Dedifferentiated amniotic fluid mesenchymal stem cell (primary cell): ENCODE measurements around the gene UBE2Q2.
"Not testable (repeated sequence)": the region's sequence is repeated elsewhere in the genome, so short reads cannot be mapped to it uniquely, and the experiment has no call there.

Experiments
- DNase-seq: peaks from one replicate; pipeline ENCODE4 v3.0.0-alpha.2; 2016; ENCODE audit errors: extremely low spot score

UBE2Q2 gene

DNA sequence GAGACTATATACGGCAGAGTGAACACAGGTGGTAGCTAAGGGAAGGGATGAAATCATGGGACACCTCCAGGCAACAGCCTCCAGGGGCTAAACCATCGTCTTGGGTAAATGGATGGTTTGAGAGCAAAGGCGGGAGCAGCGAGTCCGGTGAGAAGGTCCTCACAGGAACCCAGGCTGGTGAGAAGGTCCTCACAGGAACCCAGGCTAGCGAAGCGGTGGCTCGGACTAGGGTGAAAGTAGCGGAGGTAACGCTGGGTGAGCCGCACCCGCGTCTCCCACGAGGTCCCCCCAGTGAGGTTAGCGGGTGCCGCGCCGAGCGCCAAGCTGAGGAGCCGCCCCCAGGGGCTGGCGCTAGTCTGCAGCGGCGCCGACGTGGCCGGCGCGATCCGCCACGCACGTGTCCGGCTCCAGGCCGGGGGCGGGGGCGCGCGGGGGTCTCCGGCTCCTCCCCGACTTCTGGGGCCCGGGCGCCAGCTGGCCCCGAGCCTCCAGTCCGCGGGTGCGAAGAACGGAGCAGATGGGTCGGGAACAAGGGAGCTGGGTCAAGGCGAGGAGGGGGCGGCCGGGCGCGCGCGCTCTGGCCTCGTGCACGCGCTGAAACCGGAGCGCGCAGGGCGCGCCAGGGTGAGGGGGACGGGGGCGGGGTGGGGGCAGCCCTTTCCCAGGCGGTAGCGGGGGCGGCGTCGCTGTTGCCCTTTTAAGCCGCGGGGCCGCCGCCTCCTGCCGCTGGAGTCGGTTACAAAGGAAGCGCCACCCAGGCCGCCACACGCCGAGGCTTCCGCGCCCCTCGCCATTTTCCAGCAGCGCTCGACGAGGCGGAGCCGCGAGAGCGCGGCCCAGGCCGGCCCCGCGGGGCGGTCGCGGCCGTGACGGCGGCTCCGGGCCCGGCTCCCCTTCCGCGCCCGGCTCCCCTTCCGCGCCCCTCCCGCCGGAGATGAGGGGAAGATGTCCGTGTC is at the start of gene UBE2Q2:
TSS of gene UBE2Q2 (plus strand) at position 726 of the 956 bp plus-strand sequence. CDS start at position 946, 220 bp downstream.
- peak; percentile 22 for DNase-seq

- no peak for DNase-seq
These were observed 46.9 kb upstream of the UBE2Q2 start for GRCh38 chr15:75796321-75796720.

- not testable (repeated sequence) for DNase-seq
These were observed 46.1 kb upstream of the UBE2Q2 start for GRCh38 chr15:75797146-75797545.

GRCh38 chr15:75799190-75799589 is 44.1 kb upstream of the UBE2Q2 start:
- no peak for DNase-seq

DNA sequence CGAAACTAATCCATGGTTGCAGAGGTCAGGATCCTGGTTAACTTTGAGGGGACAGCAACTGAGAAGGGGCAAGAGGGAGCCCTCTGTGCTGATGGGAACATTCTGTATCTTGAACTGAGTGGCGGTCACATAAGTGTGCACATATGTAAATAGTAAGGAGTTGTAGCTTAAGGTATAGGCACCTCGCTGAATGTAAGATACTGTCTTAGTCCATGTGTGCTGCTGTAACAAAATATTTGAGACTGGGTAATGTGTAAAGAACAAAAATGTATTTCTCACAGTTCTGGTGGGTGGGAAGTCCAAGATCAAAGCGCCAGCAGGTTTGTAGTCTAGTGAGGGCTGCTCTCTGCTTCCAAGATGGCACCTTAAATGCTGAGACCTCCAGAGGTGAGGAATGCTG is 42.8 kb upstream of the UBE2Q2 start:
- DNase-seq = not testable (repeated sequence)

DNA sequence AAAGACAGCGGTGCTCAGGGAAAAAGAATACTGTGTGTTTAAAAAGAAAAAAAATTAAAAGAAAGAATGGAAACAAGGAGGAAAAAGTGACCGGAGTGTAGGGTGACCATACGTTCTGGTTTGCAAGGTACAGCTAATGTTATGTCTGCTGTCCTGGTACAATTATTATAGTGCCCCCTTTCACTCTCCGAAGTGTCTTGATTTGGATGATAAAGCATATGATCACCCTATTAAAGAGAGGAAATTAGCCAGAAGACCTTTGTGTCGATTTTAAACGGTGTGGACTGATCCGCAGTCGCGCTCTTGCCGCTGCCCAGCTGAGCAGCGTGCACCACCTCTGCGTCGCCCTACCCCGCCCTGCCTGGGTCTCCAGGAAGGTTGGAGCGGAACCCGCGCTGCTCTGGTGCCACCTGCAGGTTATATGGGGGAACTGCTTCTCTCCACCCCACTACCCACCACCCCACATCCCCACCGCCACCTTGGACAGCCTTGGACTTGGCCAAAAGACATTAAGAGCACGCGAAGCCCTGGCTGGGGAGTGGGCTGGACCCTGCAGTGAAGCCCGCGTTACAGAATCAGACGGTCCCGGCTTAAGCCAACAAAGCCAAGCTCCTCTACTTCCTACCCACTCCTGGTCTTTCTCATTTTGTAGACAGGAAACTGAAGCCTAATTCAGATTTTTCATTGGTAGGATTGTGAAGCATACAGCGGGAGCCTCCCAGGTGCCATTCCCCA is 41.2 kb upstream of the UBE2Q2 start:
- DNase-seq = peak; percentile 46

DNA sequence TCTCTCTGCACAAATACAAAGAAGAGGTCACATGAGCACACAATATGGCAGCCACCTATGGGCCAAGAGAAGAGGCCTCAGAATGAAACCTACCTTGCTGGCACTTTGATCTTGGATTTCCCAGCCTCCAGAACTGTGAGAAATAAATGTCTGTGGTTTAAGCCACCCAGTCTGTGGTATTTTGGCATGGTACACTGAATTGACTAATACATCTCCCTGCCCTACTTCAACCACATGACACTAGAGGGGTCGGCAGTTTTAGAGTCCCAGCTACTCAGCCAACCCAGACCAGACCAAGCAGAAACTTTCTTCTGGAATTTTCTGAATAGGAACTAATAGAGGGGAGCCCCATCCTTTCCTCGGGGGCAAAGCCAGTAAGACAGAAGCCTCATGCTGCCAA is 35.8 kb upstream of the UBE2Q2 start:
- DNase-seq = not testable (repeated sequence)

- not testable (repeated sequence) for DNase-seq
These were observed 35.2 kb upstream of the UBE2Q2 start for GRCh38 chr15:75808009-75808408.

DNA sequence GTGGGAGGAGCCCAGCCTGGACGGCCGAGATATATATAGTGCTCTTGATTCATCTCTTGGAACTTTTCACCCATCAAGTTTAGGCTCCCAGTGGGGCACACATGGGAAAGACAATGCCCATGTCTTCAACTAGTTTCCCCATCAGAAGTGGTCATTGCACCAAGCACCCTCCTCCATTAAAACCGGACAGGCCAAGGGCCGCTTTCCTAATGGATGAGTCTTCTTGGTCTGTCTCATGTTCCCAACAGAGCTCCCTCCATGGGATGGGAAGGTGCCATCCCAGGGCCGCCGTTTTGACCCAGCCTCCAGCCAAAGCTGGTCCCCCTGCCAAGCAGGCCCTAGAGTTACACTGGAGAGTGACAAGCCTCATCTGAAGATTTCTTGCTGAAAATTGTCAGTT is 34.7 kb upstream of the UBE2Q2 start:
- no peak for DNase-seq

GRCh38 chr15:75809986-75810750 is 33.1 kb upstream of the UBE2Q2 start:
- DNase-seq = no peak

GRCh38 chr15:75810874-75811498 is 32.3 kb upstream of the UBE2Q2 start:
- DNase-seq = no peak

- no peak for DNase-seq
These were observed 31.6 kb upstream of the UBE2Q2 start for GRCh38 chr15:75811626-75812025.

- no peak for DNase-seq
These were observed 28.5 kb upstream of the UBE2Q2 start for GRCh38 chr15:75814794-75815193.

GRCh38 chr15:75815811-75816719 is 27.2 kb upstream of the UBE2Q2 start:
- DNase-seq = no peak

DNA sequence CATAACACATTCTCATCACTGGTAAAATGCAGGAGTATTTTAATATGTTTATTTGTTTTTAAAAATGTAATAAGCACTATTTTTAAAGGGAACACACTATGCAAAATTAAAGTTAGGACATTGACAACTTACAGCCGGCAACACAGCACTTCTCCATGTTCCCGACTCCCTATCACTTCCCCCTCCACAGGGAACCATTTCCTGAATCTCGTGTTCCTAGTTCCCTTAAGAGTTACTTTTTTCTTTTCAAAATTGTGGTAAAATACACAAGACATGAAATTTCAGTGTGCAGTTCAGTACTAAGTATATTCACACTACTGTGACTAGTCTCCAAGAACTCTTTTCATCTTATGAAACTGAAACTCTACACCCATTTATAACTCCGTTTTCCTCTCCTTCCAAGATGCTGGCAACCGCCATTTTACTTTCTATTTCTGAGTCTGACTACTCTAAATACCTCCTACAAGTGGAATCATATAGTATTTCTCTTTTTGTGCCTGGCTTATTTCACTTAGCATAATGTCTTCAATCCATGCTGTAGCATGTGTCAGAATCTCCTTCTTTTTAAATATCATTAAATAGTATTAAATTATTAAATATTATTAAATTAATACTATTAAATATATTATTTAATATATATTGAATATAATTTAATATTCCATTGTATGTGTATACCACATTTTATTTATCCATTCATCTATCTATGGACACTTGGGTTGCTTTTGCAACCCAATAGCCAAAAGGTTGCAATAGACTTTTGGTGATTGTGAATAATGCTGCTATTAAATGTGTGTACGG is 25.9 kb upstream of the UBE2Q2 start:
- no peak for DNase-seq

DNA sequence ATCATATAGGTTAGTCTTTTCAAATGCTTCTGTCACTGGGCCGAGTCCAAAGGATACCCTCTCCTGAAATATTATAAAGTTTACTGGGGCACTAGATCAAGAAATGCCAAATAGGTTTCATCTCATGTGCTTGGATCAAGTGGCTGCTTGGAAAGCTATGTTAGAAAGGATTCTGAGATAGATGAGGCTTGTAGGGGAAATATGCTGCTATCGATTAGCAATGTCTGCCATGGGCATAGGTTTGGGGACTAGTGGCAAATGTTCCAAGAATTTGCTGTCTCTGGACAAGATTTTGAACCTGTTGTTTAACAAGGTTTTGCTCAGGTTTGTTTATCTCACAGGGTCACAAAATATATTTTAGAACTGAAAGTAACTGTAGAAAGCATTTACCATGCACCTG is 23.0 kb upstream of the UBE2Q2 start:
- no peak for DNase-seq

DNA sequence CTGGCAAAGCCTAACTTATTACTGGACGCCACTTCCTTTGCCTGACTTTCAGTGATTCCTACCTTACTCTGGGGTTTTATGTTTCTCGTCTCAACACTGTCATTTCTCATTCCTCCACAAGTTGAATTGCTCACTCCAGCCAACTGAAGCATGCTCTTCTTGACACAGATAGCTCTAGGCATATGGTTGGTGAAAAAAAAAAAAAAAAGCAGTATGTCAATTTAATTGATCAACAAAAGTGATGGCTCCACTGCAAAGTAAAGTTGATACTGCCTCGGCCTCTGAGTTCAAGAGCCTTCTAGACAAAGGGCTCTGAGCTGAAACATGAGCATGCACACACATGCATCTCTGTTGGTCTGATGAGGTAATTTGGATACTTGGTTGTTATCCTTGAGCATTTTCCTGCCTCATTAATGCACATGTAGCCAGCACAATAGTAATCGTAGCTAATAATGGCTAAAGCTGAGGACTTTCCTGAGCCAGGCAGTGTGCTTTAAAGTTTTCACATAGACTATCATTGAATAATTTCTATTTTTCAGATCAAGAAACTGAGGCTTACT is 21.4 kb upstream of the UBE2Q2 start:
- DNase-seq = no peak

DNA sequence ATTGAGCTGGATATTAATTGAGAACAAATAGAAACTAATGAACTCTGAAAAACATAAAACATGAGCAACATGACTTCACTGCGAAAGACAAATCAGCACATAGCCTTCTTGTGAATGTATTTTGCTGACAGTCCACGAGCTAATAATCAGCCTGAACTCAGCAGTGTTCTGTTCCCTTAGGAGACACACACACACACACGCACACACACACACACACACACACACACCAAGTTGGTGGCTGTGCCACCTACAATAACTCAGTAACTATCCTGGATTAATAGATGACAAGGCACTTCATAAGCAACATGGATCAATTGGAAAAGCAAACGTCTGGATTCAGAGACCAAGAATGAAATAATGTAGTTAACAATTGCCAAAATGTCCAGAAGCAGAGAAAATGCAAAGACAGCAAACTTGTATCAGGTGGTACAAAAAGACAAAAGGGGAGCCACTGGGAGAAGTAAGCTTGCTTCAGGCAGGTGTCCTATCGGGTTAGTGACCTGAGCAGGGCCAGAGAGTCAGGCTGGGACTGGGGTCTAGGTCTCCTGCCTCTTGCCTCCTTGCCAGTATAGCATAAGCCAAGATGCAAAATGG is 20.5 kb upstream of the UBE2Q2 start:
- DNase-seq = no peak
